ENCODE measurements around the gene B3GAT3. TPM values are rescaled to one million over a fixed set of nuclear protein-coding genes. Genes with fewer than 3 reads are reported as not detected.

The B3GAT3 gene
- total RNA-seq, 4 donors from 2014 or later, result 20.3 to 33.3 (median 22.1) TPM

- H3K27ac ChIP-seq (replicated peaks in 1 of 4), result no peak overlapping the region
- WGBS, result 95% methylated on average over 15 of the region's 15 CpGs
- no peak for TF ChIP-seq POLR2AphosphoS5 (IDR thresholded peaks at IDR 0.05)
- TF ChIP-seq POLR2A (IDR thresholded peaks at IDR 0.05; ENCODE audit: low read depth), result no peak
- no peak for TF ChIP-seq CTCF (IDR thresholded peaks at IDR 0.05)
- TF ChIP-seq EP300 (IDR thresholded peaks at IDR 0.05), result no peak
- peaks cover 20 to 49% (median 32%) of the 10 kb centered on the region in 4 donors for H3K4me1 ChIP-seq
- H3K4me3 ChIP-seq, result no peak overlapping the region
- H3K36me3 ChIP-seq, result peaks cover 13 to 70% (median 60%) of the 10 kb centered on the region in 4 donors
- no peaks in the 10 kb centered on the region for H3K27me3 ChIP-seq
- H3K9me3 ChIP-seq, result no peaks in the 10 kb centered on the region
- DNase-seq (ENCODE audit: extremely low spot score), result no peak
- intact Hi-C loops (cut with DNase I), result no loop called here
Observed at GRCh38 chr11:62605902-62606301, 15.9 kb downstream of the B3GAT3 start.

GRCh38 chr11:62605467-62605866, 16.3 kb downstream of the B3GAT3 start:
- H3K4me3 ChIP-seq, result no peak overlapping the region
- no peak overlapping the region for H3K27ac ChIP-seq (replicated peaks in 1 of 4)
- H3K27me3 ChIP-seq, result no peaks in the 10 kb centered on the region
- TF ChIP-seq POLR2AphosphoS5 (IDR thresholded peaks at IDR 0.05) (no peak), EP300 (IDR thresholded peaks at IDR 0.05) (no peak), POLR2A (IDR thresholded peaks at IDR 0.05; ENCODE audit: low read depth) (no peak), CTCF (IDR thresholded peaks at IDR 0.05) (no peak)
- H3K4me1 ChIP-seq, result peaks cover 18 to 49% (median 31%) of the 10 kb centered on the region in 4 donors
- no peak for DNase-seq (ENCODE audit: extremely low spot score)
- peaks cover 13 to 66% (median 58%) of the 10 kb centered on the region in 4 donors for H3K36me3 ChIP-seq
- no peaks in the 10 kb centered on the region for H3K9me3 ChIP-seq
- intact Hi-C loops (cut with DNase I), result no loop called here
- 81% methylated on average over 3 of the region's 6 CpGs for WGBS

DNA sequence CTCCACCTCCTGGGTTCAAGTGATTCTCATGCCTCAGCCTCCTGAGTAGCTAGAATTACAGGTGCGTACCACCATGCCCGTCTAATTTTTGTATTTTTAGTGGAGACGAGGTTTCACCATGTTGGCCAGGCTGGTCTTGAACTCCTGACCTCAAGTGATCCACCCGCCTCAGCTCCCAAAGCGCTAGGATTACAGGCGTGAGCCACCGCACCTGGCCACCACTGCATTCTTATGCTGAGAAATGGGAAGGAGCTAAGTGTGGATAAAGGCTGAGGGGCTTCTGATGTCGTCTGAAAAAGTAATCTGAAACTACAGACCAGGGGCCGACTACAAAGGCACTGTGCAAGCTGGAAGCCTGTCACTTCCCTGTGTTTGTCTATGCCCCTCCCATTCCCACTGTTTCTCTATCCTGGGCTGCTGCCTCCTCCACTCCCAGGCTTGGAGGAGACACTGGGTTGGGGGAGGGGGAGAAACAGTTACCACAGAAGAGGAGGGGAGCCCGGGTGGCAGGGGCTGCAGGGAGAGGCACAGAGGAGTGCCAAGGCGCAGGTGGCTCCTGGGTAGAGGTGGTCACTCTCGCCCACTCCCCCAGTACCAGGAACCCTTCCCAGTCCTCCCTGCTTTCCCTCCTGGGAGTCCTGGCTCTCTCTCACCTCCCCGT, 17.2 kb downstream of the B3GAT3 start:
- no peaks in the 10 kb centered on the region for H3K27me3 ChIP-seq
- H3K36me3 ChIP-seq, result peaks cover 13 to 57% (median 51%) of the 10 kb centered on the region in 4 donors
- DNase-seq (ENCODE audit: extremely low spot score), result no peak
- H3K4me1 ChIP-seq, result peaks cover 23 to 54% (median 33%) of the 10 kb centered on the region in 4 donors
- H3K4me3 ChIP-seq, result no peak overlapping the region
- 91% methylated on average over 13 of the region's 13 CpGs for WGBS
- intact Hi-C loops (cut with DNase I), result no loop called here
- no peak for TF ChIP-seq POLR2A (IDR thresholded peaks at IDR 0.05; ENCODE audit: low read depth)
- TF ChIP-seq CTCF (IDR thresholded peaks at IDR 0.05), result no peak
- no peak for TF ChIP-seq EP300 (IDR thresholded peaks at IDR 0.05)
- H3K9me3 ChIP-seq, result no peaks in the 10 kb centered on the region
- H3K27ac ChIP-seq (replicated peaks in 1 of 4), result no peak overlapping the region

DNA sequence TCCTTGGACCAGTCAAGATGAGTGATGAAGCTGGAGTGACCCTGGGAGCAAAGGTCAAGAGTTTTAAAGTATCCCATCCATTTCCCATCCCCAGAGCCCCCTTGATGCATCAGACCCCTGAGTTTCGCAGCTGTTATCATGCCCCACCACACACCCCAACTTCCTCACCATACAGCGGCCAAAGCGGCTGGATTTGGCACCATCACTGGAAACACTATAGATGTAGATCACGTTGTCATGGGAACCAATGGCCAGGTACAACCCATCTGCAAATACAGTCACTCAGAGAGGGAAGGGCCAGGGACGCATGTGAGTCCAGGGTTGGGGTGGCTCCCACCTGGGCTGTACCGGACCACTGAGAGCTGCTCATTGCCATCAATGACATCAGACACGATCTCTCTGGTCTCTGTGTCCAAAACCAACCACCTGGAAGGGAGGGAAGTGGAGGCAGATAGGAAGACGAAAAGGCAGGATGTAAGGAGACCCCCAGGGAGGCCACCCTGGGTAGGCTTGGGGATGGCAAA, 17.9 kb downstream of the B3GAT3 start:
- TF ChIP-seq POLR2AphosphoS5 (IDR thresholded peaks at IDR 0.05) (no peak), EP300 (IDR thresholded peaks at IDR 0.05) (no peak), CTCF (IDR thresholded peaks at IDR 0.05) (no peak), POLR2A (IDR thresholded peaks at IDR 0.05; ENCODE audit: low read depth) (no peak)
- no peak for DNase-seq (ENCODE audit: extremely low spot score)
- peaks cover 27 to 62% (median 39%) of the 10 kb centered on the region in 4 donors for H3K4me1 ChIP-seq
- no peaks in the 10 kb centered on the region for H3K9me3 ChIP-seq
- no peak overlapping the region for H3K4me3 ChIP-seq
- intact Hi-C loops (cut with DNase I), result no loop called here
- H3K27me3 ChIP-seq, result no peaks in the 10 kb centered on the region
- peak overlapping the region in 2 of 4 donors; percentile 98 to 99 for H3K27ac ChIP-seq (replicated peaks in 1 of 4)
- 94% methylated on average over 8 of the region's 8 CpGs for WGBS
- H3K36me3 ChIP-seq, result peaks cover 13 to 50% (median 45%) of the 10 kb centered on the region in 4 donors

Data from esophagus muscularis mucosa (tissue), 4 donors.